Osteoblast (primary cell): ENCODE results near the gene ADGRG6. TPM values are rescaled to one million over a fixed set of nuclear protein-coding genes. Genes with fewer than 3 reads are reported as not detected.

ENCODE experiments used
- DNase-seq: peaks from one replicate; pipeline ENCODE4 v3.0.0; 2011; ENCODE audit warnings: low spot score, mixed read lengths; ENCODE audit not compliant: insufficient read length; ENCODE audit errors: missing footprints
- H2AFZ ChIP-seq: 2 replicates; pipeline ENCODE4 v1.6.0; 2011; ENCODE audit warnings: mild to moderate bottlenecking, low read length
- H3K27ac ChIP-seq: 2 replicates; pipeline ENCODE4 v1.5.1; 2011; ENCODE audit warnings: mild to moderate bottlenecking, low read depth, low read length, moderate library complexity
- H3K27me3 ChIP-seq: 2 replicates; pipeline ENCODE4 v1.6.0; 2012; ENCODE audit warnings: mild to moderate bottlenecking, control low read depth, inconsistent platforms, low read length, moderate library complexity; ENCODE audit not compliant: insufficient read depth
- H3K36me3 ChIP-seq: 2 replicates; pipeline ENCODE4 v1.5.1; 2011; ENCODE audit warnings: mild to moderate bottlenecking, low read length, control low read depth, moderate library complexity; ENCODE audit not compliant: insufficient read depth
- H3K4me1 ChIP-seq: 2 replicates; pipeline ENCODE4 v1.5.1; 2011; ENCODE audit warnings: mild to moderate bottlenecking, low read length, control low read depth, moderate library complexity; ENCODE audit not compliant: insufficient read depth
- H3K4me2 ChIP-seq: 2 replicates; pipeline ENCODE4 v1.6.0; 2011; ENCODE audit warnings: mild to moderate bottlenecking, low read length; ENCODE audit not compliant: insufficient read depth
- H3K4me3 ChIP-seq: fragments of 200-600 bp; sonication (generic); 3 replicates; pipeline ENCODE4 v1.5.1; 2012; ENCODE audit warnings: mild to moderate bottlenecking, low read length, inconsistent platforms; ENCODE audit not compliant: insufficient read depth
- H3K79me2 ChIP-seq: 2 replicates; pipeline ENCODE4 v1.6.0; 2012; ENCODE audit warnings: mild to moderate bottlenecking, low read length, control low read depth, inconsistent platforms; ENCODE audit not compliant: insufficient read depth
- H3K9me3 ChIP-seq: 2 replicates; pipeline ENCODE4 v1.5.1; 2011; ENCODE audit warnings: low read depth, low read length, control low read depth
- H4K20me1 ChIP-seq: 2 replicates; pipeline ENCODE4 v1.6.0; 2012; ENCODE audit warnings: mild to moderate bottlenecking, low read length, control low read depth; ENCODE audit not compliant: insufficient read depth
- CTCF ChIP-seq: IDR thresholded peaks from 2 replicates; pipeline ENCODE4 v1.5.1; 2011; ENCODE audit warnings: mild to moderate bottlenecking, low read depth, low read length, moderate library complexity; ENCODE audit errors: extremely low read depth
- total RNA-seq: library from RNA; depleted of rRNA; stranded (reverse); fragments of >200 nt; gene quantifications from 2 replicates; pipeline ENCODE4 v1.2.3, GENCODE V29; 2012

Gene ADGRG6
- total RNA-seq, 1 donor: 0.36 TPM

GRCh38 chr6:142290851-142291250 lies 11.0 kb upstream of the ADGRG6 start:
- Histone ChIP-seq H2AFZ (no peak overlapping the region), H3K4me1 (no peaks in the 10 kb centered on the region), H3K9me3 (no peaks in the 10 kb centered on the region), H3K4me3 (no peak overlapping the region), H3K4me2 (no peak overlapping the region), H3K27ac (no peak overlapping the region), H3K36me3 (no peaks in the 10 kb centered on the region), H3K79me2 (no peaks in the 10 kb centered on the region), H3K27me3 (no peaks in the 10 kb centered on the region), H4K20me1 (no peaks in the 10 kb centered on the region)
- no peak for TF ChIP-seq CTCF
- no peak for DNase-seq

- Histone ChIP-seq H3K4me2 (no peak overlapping the region), H3K36me3 (no peaks in the 10 kb centered on the region), H3K9me3 (no peaks in the 10 kb centered on the region), H3K27ac (no peak overlapping the region), H3K79me2 (no peaks in the 10 kb centered on the region), H3K4me3 (no peak overlapping the region), H4K20me1 (no peaks in the 10 kb centered on the region), H3K27me3 (no peaks in the 10 kb centered on the region), H2AFZ (no peak overlapping the region), H3K4me1 (no peaks in the 10 kb centered on the region)
- no peak for TF ChIP-seq CTCF
- no peak for DNase-seq
These were observed 10.3 kb upstream of the ADGRG6 start for GRCh38 chr6:142291512-142291911.

- Histone ChIP-seq H3K4me2 (no peak overlapping the region), H2AFZ (no peak overlapping the region), H3K27me3 (no peaks in the 10 kb centered on the region), H3K4me3 (no peak overlapping the region), H4K20me1 (no peaks in the 10 kb centered on the region), H3K79me2 (no peaks in the 10 kb centered on the region), H3K9me3 (no peaks in the 10 kb centered on the region), H3K36me3 (no peaks in the 10 kb centered on the region), H3K4me1 (no peaks in the 10 kb centered on the region), H3K27ac (no peak overlapping the region)
- TF ChIP-seq CTCF: no peak
- no peak for DNase-seq
These were observed 9.5 kb upstream of the ADGRG6 start for GRCh38 chr6:142292166-142292924.

- no peaks in the 10 kb centered on the region for H3K79me2 ChIP-seq
- H3K4me3 ChIP-seq: no peak overlapping the region
- no peak overlapping the region for H2AFZ ChIP-seq
- H3K9me3 ChIP-seq: no peaks in the 10 kb centered on the region
- DNase-seq: no peak
- TF ChIP-seq CTCF: no peak
- no peak overlapping the region for H3K27ac ChIP-seq
- H3K36me3 ChIP-seq: no peaks in the 10 kb centered on the region
- peaks cover 4% of the 10 kb centered on the region for H3K4me1 ChIP-seq
- H3K4me2 ChIP-seq: no peak overlapping the region
- no peaks in the 10 kb centered on the region for H3K27me3 ChIP-seq
- no peaks in the 10 kb centered on the region for H4K20me1 ChIP-seq
These were observed 8.7 kb upstream of the ADGRG6 start for GRCh38 chr6:142293121-142293520.
